Vagina (tissue), 2 donors: ENCODE data around the gene SLC38A5. TPM values are rescaled to one million over a fixed set of nuclear protein-coding genes. Genes with fewer than 3 reads are reported as not detected.

ENCODE experiments used
- DNase-seq, 2 donors: peaks; one replicate each; pipeline ENCODE4 v3.0.0-alpha.2; 2017; ENCODE audit errors: extremely low spot score in 2 of 2
- H3K27ac ChIP-seq: fragments of 200-600 bp; sonication (generic); one replicate; pipeline ENCODE4 v1.5.1; 2019
- H3K27me3 ChIP-seq: fragments of 200-600 bp; sonication (generic); one replicate; pipeline ENCODE4 v1.5.1; 2019
- H3K36me3 ChIP-seq, 2 donors: fragments of 200-600 bp; sonication (generic); one replicate each; pipeline ENCODE4 v1.5.1; 2017 to 2019
- H3K4me1 ChIP-seq: fragments of 200-600 bp; sonication (generic); one replicate; pipeline ENCODE4 v1.5.1; 2019
- H3K4me3 ChIP-seq, 2 donors: fragments of 200-600 bp; sonication (generic); 1 replicate in 1 of 2; 2 replicates in 1 of 2; pipeline ENCODE4 v1.5.1; 2016 to 2019
- H3K9me3 ChIP-seq: fragments of 200-600 bp; sonication (generic); one replicate; pipeline ENCODE4 v1.5.1; 2019
- POLR2A ChIP-seq, 2 donors: fragments of 450-650 bp; IDR thresholded peaks; one replicate each; pipeline ENCODE4 v1.6.1; 2017; ENCODE audit warnings: antibody characterized with exemption in 2 of 2, mild to moderate bottlenecking in 2 of 2, moderate library complexity in 2 of 2
- POLR2AphosphoS5 ChIP-seq, 2 donors: sonication (generic); formaldehyde crosslinking; IDR thresholded peaks; one replicate each; pipeline ENCODE4 v1.9.0; 2017; ENCODE audit warnings: antibody characterized with exemption in 2 of 2, mild to moderate bottlenecking in 2 of 2, low read depth in 1 of 2; ENCODE audit not compliant: insufficient read depth in 1 of 2
- intact Hi-C: fragments of 100-400 bp; cut with DNase I; formaldehyde crosslinking; loops from one replicate; pipeline ENCODE4 v1.15.1; 2023
- total RNA-seq: library from RNA; depleted of rRNA; stranded (reverse); fragments of >200 nt; gene quantifications from one replicate; pipeline ENCODE4 v1.2.3, GENCODE V29; 2016
- TF ChIP-seq, protein P1 (sequence below), 3 experiments: fragments of 450-650 bp in 2 of 3; fragments of 200-600 bp in 1 of 3; sonication (generic) in 1 of 3; IDR thresholded peaks; one replicate each; pipeline ENCODE4 v1.5.1; 2017 to 2019; ENCODE audit warnings: antibody characterized with exemption in 3 of 3, mild to moderate bottlenecking in 2 of 3, moderate library complexity in 2 of 3

SLC38A5 gene
- total RNA-seq, 1 donor from 2014 or later: 15.5 TPM

DNA sequence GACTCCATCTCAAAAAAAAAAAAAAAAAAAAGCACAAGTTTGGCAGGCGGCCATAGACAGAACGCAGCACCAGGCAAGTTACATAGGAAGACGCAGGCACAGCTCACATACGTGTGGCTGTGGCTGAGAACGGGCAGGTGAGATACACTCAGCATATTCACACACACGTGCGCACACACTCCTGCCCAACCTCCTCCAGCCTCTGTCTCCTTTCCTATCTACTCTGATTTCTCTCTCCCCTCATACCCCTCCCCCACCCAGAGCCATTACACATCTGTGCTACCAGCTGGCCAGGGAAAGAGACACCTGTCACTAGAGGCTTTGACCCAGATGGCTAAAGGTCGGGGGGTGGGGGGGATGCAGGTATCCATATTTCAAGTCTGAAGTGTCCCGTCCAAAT is 2.2 kb upstream of the SLC38A5 start:
- Histone ChIP-seq H3K27me3 (no peaks in the 10 kb centered on the region), H3K9me3 (no peaks in the 10 kb centered on the region), H3K27ac (no peak overlapping the region), H3K4me1 (peaks cover 7% of the 10 kb centered on the region), H3K36me3 (no peaks in the 10 kb centered on the region), H3K4me3 (no peak overlapping the region)
- no peak for DNase-seq
- no peak for TF ChIP-seq POLR2A (IDR thresholded peaks at IDR 0.05)
- TF ChIP-seq, protein P1, sequence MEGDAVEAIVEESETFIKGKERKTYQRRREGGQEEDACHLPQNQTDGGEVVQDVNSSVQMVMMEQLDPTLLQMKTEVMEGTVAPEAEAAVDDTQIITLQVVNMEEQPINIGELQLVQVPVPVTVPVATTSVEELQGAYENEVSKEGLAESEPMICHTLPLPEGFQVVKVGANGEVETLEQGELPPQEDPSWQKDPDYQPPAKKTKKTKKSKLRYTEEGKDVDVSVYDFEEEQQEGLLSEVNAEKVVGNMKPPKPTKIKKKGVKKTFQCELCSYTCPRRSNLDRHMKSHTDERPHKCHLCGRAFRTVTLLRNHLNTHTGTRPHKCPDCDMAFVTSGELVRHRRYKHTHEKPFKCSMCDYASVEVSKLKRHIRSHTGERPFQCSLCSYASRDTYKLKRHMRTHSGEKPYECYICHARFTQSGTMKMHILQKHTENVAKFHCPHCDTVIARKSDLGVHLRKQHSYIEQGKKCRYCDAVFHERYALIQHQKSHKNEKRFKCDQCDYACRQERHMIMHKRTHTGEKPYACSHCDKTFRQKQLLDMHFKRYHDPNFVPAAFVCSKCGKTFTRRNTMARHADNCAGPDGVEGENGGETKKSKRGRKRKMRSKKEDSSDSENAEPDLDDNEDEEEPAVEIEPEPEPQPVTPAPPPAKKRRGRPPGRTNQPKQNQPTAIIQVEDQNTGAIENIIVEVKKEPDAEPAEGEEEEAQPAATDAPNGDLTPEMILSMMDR (IDR thresholded peaks at IDR 0.05): no peak
- TF ChIP-seq POLR2AphosphoS5 (IDR thresholded peaks at IDR 0.05; ENCODE audit: insufficient read depth in 1 of 2, low read depth in 1 of 2): no peak
- intact Hi-C loops: no loop called here

- Histone ChIP-seq H3K27ac (no peak overlapping the region), H3K4me3 (no peak overlapping the region), H3K4me1 (peaks cover under 1% of the 10 kb centered on the region), H3K9me3 (no peaks in the 10 kb centered on the region), H3K36me3 (no peaks in the 10 kb centered on the region), H3K27me3 (no peaks in the 10 kb centered on the region)
- no peak for TF ChIP-seq POLR2A (IDR thresholded peaks at IDR 0.05)
- TF ChIP-seq, protein P1 (IDR thresholded peaks at IDR 0.05): no peak
- TF ChIP-seq POLR2AphosphoS5 (IDR thresholded peaks at IDR 0.05; ENCODE audit: insufficient read depth in 1 of 2, low read depth in 1 of 2): no peak
- intact Hi-C loops: no loop called here
- no peak for DNase-seq
Observed at GRCh38 chrX:48471504-48471903, 1.4 kb upstream of the SLC38A5 start.

- no peak for DNase-seq
- H3K4me3 ChIP-seq: no peak overlapping the region
- no peaks in the 10 kb centered on the region for H3K4me1 ChIP-seq
- TF ChIP-seq, protein P1 (IDR thresholded peaks at IDR 0.05): no peak
- TF ChIP-seq POLR2AphosphoS5 (IDR thresholded peaks at IDR 0.05; ENCODE audit: insufficient read depth in 1 of 2, low read depth in 1 of 2): no peak
- no peak for TF ChIP-seq POLR2A (IDR thresholded peaks at IDR 0.05)
- H3K9me3 ChIP-seq: no peaks in the 10 kb centered on the region
- H3K27ac ChIP-seq: no peak overlapping the region
- H3K27me3 ChIP-seq: no peaks in the 10 kb centered on the region
- intact Hi-C loops: no loop called here
- H3K36me3 ChIP-seq: no peaks in the 10 kb centered on the region
Observed at GRCh38 chrX:48470833-48471118, 716 bp upstream of the SLC38A5 start.

- Histone ChIP-seq H3K36me3 (no peaks in the 10 kb centered on the region), H3K27ac (peak overlapping the region; percentile 8), H3K4me1 (no peaks in the 10 kb centered on the region), H3K27me3 (no peaks in the 10 kb centered on the region), H3K9me3 (no peaks in the 10 kb centered on the region), H3K4me3 (peak overlapping the region; percentile 7 to 34)
- intact Hi-C loops: no loop called here
- peak in 1 of 2 donors; percentile 80 for DNase-seq
- no peak for TF ChIP-seq POLR2AphosphoS5 (IDR thresholded peaks at IDR 0.05; ENCODE audit: insufficient read depth in 1 of 2, low read depth in 1 of 2)
- TF ChIP-seq POLR2A (IDR thresholded peaks at IDR 0.05): no peak
- TF ChIP-seq, protein P1 (IDR thresholded peaks at IDR 0.05): no peak
Observed at GRCh38 chrX:48468693-48469691, 1.1 kb downstream of the SLC38A5 start.

- H3K4me1 ChIP-seq: no peaks in the 10 kb centered on the region
- intact Hi-C loops: no loop called here
- peak overlapping the region; percentile 7 to 34 for H3K4me3 ChIP-seq
Observed at GRCh38 chrX:48468247-48468671, 1.8 kb downstream of the SLC38A5 start.

More at GRCh38 chrX:48468247-48468671, 1.8 kb downstream of the SLC38A5 start:
- peak overlapping the region; percentile 57 for H3K27ac ChIP-seq
- H3K36me3 ChIP-seq: no peaks in the 10 kb centered on the region
- no peaks in the 10 kb centered on the region for H3K9me3 ChIP-seq
- no peaks in the 10 kb centered on the region for H3K27me3 ChIP-seq
- TF ChIP-seq POLR2A (IDR thresholded peaks at IDR 0.05) (no peak), POLR2AphosphoS5 (IDR thresholded peaks at IDR 0.05; ENCODE audit: insufficient read depth in 1 of 2, low read depth in 1 of 2) (no peak)
- TF ChIP-seq, protein P1 (IDR thresholded peaks at IDR 0.05): no peak
- peak in 1 of 2 donors; percentile 76 for DNase-seq
